AG08395 (cell line): Measurements from ENCODE around the gene MRAP2.

Experiments
- DNase-seq: peaks from one replicate; pipeline ENCODE4 v3.0.0; 2012; ENCODE audit warnings: mixed read lengths, low spot score

The MRAP2 gene, protein sequence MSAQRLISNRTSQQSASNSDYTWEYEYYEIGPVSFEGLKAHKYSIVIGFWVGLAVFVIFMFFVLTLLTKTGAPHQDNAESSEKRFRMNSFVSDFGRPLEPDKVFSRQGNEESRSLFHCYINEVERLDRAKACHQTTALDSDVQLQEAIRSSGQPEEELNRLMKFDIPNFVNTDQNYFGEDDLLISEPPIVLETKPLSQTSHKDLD

DNA sequence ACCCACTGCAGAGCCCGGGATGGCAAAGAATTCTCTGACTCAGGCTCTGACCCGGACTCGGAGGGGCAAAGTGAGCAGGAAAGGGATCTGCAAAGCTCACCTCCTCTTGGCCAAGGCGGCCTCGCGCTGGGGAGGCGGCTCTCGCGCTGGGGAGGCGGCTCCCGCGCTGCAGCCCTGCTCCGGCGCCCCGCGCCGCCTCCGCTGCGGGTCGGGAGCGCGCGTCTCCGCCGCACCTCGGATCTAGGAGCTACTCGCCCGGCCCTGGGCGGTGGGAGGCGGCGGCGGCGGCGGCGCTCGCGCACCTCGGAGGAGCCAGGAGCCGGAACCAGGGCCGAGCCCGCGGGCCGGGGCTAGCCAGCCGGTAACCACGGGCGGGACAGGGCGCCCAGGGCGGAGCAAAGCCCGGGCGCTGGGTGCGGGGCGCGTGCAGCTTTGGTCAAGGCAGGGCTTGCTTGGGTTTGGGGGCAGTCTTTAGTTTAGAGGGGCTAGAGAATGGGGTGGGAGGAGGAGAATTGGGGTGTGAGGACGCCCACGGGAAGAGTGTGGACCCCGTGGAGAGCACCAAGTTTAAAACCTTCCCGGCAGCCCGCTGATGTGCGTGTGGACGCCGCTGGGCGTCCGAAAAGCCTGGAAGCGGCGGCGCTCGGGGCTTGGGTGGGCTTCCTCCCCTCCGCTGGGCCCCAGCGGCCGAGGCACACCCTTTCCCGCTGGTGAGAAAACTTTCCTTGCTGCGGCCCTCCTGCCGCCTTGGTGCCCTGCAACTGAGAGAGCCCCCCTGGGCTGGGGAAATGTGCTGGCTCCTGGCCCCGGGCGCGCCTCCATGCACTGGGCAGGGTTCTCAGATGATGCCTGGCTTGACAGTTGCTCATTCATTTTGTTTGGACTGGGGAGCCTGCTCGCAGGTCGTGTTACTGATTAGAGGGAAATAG, at the start of gene MRAP2:
MRAP2 (plus strand) TSS at position 250 of the 929 bp plus-strand sequence. CDS start 21,547 bp downstream, outside the sequence.
- peak; percentile 29 for DNase-seq

DNA sequence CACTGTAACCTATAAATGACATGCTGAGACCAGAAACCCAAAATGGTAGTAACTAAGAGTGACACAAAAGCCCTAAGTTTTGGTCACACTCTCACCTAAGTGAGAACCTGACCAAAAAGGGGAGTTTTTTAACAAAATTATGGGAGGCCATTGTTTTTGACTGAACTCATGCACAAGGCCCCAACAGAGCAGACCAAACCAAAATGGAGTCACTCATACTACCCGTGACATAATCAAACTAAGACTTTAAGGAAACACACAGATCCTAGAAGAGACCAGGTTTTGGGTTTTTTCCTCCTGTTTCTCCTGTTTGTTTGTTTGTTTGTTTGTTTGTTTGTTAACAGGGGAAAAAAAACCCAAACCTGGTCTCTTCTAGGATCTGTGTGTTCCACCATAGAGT, 49.2 kb upstream of the MRAP2 start:
- DNase-seq, result no peak

DNA sequence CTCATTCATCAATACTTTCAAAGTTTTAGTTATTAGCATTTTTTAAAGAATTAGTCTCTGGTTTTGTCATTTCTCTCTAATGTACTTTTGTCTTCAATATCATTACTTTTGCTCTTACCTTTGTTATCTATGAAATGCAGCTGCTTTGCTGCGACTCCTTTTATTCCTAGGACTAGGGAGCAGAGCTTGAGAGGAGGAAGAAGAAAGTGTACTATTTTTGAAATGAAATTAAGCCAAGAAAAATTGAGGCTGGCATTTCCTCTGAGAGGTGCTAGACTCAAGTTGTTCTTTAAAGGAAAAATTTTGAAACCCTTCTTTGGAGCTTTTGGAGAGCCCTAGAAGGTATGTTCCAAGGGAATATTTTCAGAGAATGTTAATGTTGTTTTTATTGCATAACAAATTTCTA, 48.3 kb upstream of the MRAP2 start:
- DNase-seq, result no peak

DNA sequence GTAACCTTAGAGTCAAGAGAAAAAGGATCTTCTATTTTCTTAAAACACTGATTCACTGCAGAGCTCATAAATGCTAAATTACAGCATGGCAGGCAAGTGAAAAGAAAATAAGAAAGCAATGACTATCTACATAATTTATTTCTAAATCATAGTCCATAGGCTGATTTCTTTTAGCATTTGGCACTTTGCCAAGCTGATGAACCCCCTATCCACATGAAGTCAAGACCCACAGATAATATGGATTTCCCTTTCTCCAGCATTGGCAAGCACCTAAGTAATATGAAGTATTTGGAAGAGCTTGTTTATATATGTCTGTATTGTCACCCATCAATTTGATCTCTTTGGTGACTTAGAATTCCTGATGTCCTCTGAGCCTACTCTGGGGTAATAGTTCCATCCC, 47.9 kb upstream of the MRAP2 start:
- DNase-seq, result no peak

DNA sequence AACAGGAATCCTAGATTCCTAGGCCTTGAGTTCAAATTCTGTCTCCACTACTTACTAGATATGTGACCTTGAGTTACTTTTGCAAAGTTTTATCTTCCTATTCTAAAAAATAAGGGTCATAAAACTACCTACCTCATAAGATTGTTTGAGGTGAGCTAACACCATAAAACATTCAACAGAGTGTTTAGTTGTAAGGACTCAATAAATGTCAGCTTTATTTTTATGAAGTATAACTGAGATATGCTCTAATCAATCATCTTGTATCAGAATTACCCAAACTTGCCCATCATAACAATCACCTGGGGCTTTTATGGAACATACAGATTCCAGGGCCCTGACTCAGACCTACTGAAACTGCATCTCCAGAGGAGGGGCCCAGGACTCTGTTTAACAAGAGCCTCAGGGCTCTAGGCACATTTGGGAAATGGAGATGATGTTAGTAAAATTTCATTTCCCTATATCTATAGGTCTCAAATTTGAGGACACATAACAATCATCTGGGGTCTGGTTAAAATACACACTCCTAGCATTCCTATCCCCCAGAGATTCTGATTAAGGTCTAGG, 35.5 kb upstream of the MRAP2 start:
- DNase-seq, result no peak

DNA sequence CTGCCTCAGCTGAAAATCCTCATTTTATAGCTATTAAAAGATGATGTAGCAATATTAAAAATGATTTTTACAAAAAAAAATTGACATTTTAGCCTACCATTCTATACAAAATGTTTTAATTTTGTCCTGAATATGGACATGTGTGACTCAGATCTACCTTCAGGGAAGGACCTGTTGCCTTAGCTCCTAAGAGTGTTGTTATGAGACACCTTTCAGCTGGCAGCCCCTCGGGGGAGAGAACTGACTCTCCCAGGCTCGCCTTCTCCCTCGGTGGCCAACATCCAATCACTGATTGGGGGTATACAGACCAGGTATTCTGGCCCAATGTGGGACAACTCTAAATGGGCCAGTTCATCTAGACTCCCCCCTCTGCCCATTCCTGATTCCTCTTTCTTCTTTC, 32.5 kb upstream of the MRAP2 start:
- no peak for DNase-seq

DNA sequence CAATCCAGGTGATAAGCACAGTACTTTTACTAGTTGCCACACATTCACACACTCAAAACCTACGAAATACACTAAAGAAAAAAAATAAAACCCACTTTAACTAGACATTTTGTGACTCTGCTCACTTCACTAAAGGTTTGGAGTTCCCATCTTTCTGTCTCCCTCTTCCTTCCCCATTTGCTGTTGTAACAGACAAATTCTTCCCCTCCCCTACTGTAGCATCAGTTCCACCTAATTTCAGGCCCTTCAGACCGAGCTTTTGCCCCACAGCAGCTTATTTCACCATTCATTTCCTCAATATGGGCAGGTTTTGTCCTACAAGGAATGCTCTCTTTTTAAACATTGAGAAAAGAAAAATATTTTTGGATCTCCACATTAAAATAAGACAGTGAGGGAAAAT, 31.3 kb upstream of the MRAP2 start:
- no peak for DNase-seq

DNA sequence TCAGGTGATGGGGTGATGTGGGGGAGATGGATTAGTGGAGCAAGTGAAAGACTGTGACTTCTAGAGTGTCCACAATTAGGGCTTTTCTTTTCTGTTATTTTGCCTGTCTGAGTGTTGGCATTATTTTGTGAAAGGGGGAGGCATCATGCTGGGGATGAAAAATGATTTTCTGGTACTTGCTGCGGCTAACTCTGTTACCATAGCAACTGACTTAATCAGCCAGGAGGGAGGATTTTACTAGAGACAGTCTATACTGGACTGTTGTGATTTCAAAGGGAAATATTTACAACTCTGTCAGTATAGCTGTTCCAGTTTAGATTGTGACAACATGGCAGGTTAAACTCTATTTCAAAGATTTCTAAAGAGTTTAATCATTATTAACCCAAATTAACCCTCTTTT, 30.4 kb upstream of the MRAP2 start:
- no peak for DNase-seq

DNA sequence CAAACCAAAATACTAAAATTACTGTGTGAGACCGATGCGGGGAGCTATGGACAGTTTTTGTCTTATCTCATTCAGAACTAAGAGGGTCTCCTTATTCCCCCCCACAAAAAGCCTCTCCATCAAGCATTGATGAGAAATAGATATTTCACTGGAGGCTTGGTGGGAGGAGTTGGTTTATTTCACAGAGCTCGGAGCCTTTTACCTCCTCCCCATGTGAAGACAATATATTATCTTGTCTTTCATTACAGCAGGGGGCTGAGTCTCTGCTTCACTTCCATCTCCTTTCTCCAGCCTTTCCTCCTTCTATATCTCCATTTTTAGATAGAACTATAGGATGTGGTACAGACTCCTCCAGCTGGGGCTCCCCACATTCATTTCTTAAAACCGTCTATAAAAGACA, 29.9 kb upstream of the MRAP2 start:
- no peak for DNase-seq

DNA sequence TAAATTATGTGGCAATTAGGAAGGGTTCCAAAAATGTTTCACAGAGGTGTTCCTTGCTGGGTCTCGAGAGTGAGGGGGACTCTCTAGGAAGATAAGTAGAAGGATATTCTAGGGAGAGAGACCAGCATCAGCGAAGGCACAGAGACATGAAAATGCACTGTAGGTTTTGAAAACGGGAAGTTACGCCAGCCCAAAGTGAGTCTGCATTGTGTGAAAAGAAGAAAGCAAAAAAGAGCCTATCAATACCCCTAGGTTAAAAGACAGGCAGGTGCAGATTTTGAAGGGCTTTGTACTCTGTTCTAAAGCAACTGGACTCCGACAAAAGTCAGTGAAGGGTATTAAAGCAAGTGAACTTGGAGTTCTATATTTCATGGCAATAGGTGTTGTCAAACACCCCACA, 25.7 kb upstream of the MRAP2 start:
- no peak for DNase-seq

DNA sequence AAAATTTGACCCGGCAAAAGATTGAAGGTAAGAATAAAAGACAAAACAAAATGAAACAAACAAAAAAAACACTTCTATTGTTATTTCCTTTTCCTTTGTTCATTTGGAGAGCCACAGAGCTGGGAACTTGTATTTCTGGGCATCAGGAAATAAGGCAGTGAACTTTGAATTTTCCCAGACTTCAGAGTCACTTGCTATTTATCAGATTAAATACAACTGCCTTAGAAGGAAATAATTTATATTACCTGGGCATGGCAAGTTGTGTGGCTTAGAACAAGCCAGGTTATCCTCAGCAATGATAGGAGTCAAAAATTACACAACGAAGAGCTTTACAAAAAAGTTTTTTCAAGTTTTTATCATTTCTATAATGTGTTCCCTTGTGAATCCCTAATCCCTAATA, 20.2 kb upstream of the MRAP2 start:
- no peak for DNase-seq

DNA sequence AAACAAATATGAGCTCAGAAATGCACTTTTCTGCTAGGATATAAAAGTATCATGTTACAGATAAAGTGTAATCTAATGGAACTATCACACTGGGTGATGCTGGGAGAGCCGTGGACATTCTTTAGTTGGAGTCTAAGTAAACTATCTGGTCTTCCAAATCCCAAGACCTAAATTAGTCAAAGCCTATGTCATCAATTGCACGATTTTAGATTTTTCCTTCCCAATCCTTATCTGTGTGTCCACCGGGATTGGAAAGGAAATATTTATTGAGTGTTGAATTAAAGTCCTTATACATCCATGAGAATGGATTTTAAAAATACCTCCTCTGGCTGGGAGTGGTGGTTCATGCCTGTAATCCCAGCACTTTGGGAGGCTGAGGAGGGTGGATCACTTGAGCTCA, 19.6 kb upstream of the MRAP2 start:
- DNase-seq, result no peak

DNA sequence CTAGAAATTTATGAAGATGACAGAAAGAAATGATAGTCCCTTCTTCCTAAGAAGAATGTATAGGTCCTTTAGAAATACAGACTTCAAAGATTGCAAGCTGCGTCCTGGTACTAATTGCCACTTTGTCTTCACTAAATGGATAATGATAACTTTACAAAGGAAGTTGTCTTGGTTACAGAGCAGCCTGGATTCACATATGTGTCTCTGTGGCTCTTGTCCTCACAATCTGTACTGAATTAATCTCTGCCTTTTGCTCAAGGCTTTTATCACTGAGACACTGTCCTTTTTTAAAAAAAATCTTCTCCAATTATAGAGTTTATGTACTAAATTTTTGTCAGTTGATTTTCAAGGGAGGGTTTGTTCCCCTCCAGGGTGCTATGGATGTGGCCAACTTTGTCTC, 17.5 kb upstream of the MRAP2 start:
- DNase-seq, result no peak

DNA sequence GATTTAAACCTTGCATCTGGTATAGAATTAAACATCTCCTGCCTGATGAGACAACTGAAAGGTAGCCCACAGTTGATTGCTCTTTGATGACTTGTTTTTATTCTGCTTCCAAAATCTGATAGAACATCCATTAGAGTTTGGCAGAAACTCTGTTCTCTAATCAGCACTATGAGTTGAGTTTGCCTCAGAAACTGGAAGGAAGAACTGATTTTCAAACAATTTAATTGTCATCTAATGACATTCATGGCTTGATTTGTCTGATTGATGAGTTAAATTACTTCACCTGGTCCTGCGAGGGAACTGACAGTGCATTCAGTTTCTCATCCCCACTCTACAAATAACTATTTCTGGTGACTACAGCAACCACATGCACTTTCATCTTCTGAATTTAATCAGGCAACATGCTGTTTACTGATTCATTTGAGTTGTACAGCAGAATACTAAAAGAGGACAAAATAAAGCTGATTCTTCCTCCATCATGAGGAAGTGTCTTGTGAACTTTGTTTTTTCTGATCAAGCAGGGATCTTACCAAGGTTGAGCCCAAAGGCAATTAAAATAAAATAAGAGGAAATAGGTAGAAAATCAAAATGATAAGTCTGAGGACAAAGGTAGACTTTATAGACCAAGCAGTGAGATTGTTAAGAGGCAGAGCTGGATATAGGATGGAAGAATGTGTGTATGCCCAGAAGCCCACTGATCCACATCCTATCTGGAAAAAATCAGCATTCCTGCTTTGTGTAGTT, 15.7 kb upstream of the MRAP2 start:
- no peak for DNase-seq

DNA sequence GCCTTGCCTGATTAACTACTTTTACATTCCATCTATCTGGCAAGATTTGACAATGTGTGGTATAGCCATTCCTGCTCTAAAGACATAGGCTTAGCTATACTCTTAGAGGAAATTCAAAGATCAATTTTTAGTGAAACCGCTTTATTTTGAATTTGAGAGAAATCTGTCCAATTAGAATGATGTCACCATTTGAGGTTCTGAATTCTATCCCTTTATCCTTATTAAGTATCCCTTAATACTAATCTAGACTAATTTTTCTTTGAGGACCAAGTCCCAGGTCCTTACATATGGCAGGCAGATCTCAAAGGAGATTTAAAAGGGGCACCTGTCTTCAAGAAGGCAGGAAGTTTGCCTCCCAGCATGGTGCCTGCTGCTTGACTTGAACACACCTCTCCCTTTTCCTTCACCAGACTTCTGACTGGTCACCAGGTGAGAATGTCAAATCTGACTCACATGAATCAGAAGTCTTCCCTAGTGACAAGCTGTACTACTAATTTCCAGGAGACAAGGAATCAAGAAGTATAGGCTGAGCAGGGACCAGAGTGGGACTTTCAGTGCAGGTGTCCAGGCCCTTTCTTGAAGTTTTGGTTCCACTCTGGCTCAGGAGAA, 15.0 kb upstream of the MRAP2 start:
- DNase-seq, result no peak

DNA sequence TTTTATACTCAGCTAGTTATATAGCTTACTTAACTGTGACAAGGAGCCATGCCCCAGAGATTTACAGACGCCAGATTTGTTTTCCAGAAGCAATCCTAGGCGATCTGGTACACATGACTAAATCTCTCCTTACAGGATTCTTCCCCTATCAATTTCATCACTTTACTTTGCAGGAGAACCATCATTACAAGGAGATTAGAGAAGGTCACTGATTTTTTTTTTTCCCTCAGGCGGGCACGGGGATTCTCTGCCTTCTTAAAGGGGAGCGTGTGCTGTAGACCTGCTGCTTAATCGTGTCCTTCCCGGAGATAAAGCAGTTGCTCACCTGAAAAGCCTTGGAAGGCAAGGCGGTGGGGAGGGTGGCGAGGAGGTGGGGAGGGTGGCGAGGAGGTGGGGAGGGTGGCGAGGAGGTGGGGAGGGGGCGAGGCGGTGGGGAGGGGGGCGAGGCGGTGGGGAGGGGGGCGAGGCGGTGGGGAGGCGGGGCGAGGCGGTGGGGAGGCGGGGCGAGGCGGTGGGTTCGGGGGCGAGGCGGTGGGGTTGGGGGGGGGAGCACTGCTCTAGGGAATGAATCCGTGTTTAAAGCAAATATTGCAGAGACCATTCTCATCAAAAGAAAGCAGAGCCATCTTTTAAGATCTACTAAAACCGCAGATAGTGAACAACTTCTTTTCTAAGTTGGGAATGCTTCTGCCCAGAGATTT, 14.3 kb upstream of the MRAP2 start:
- DNase-seq, result no peak

DNA sequence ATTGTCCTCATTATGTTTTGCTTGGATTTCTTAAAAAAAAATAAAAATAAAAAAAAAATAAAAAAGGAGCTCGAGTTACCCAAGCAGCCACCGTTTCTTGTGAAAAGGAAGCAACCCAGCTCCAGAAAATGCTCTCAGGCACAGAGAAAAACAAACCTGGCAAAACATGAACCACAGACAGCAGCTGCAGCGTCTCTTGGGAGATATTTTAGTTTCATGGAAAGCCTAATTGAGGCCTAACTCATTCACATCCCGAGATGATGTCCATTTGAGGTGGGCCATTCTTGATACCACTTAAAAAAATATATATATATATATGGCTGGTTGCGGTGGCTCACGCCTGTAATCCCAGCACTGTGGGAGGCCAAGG, 13.7 kb upstream of the MRAP2 start:
- DNase-seq, result no peak

DNA sequence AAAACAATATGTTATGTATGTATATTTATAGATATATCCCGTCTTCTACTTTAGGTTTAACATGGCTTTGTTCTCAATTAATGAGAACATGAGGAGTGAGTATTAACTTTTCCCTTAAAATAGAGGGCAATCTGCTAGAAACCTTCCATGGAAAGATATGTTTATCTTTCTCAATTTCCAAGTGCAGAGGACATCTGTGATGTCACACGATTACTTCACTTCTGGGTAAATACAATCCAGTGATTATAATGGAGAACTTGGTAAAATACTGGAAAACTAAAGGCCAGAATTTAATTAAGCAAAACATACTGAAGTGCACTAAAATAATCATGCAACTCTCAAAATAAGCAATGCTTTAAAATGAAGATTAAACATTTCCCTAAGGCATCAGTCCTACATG, 11.9 kb upstream of the MRAP2 start:
- DNase-seq, result no peak

DNA sequence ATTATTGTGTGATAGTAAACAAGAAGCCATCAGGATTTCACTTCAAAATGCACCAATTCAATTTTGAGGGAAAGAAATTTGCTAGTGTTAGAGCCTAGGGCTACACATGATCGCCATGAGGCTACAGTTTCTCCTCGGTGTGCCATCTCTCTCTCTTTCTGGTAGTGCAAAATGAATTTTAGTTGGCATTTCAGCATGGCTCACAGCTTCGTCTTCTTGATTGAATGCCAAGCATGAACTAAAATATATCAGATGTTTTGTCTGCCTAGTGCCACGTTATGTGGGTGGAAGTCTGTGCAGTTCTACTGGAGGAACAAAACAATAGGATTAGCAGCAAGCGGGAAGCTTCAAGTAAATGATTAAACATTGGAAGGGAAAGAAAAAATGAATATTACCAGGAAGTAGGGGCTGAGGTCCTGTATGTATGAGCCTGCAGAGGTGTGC, 6.8 kb upstream of the MRAP2 start:
- DNase-seq, result peak; percentile 9

DNA sequence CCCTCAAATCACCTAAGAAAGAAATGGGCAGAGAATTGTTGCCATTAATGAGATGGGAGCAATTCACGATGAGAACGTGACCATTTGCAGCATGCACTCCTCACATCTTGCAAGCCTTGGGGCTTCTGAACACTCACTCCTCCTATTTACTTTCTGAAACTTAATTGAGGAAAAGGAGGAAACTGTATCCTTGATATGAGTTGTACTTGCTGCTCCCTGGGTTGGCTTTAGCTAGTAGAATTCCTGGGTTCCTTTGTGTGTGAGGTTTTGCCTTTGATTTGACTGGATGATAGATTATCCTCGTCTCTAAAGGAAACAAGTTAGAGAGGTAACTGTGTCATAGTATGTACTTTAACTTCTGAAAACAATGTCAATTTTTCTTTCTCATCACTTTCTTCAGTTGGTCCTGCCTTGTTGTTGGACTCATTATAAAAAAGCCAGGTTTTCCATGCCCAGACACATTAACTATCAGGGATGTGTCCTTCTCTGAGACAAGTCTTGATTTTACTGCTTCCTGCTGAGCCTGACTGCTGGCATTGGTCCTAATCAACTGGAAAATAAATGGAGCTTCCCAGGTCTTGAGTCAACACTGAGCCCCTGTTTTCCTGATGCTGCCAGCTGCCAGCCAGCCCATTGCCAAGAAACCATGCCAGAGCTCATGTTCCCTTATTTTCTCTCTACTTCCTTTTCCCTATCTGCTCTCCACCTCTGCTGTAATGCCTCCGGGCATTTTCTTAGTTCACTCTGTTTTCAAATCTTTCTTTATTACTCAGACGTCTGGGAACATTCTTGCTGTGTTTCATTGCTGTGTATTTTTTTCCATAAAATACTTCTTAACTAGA, 6.0 kb upstream of the MRAP2 start:
- DNase-seq, result peak; percentile 71

DNA sequence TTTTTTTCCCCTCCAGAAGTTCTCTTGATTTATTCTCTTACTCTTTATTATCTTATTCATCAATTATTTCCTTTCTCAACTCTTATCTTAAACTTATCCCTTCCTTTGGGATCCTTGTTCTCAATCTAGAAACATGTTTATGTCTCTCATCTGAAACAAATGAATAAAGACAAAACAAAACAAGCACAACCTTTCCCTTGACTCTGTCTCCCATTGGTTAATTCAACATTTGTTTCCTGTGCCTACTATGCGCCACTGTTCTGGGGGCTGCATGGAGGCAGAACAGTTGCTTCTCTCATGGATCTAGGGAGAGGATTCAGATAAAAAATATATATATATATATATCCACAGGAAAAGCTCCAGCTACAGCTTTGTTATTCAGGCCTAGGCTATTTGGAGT, 5.2 kb upstream of the MRAP2 start:
- no peak for DNase-seq
